Measurements from ENCODE around the gene PRSS38.

- TF ChIP-seq CTCF (IDR thresholded peaks at IDR 0.05) (no peak), POLR2A (IDR thresholded peaks at IDR 0.05) (no peak), POLR2AphosphoS5 (IDR thresholded peaks at IDR 0.05) (no peak), EP300 (IDR thresholded peaks at IDR 0.05) (no peak)
Observed at GRCh38 chr1:227790868-227791267, 24.6 kb upstream of the PRSS38 start.
